ENCODE results near the gene ZNF79. TPM values are rescaled to one million over a fixed set of nuclear protein-coding genes. Genes with fewer than 3 reads are reported as not detected.

Gene ZNF79
- total and polyA plus RNA-seq, 2 experiments from 2014 or later: 2.2 to 6.3 TPM

DNA sequence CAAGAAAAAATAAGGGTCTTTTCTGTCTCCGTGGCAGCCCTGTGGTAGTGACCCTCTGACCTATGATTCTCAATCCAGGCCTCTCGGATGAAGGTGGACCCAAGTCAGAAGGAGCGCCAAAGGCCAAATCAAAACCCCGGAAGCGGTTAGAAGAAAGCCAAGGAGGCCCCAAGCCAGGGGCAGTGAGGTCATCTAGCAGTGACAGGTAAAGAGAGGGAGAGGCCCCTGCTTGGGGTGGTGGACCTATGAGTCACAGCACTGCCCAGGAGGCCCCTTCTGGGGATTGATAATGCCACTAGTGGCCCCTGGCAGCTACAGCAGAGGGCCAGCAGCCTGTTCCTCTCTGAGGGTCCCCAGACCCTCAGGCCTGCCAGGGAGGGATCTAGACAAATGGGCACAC is 33.6 kb upstream of the ZNF79 start:
- Mint-ChIP-seq H3K9me3 (no peaks in the 10 kb centered on the region; the same call in 2 of the 3 replicates), H3K27me3 (ENCODE audit: insufficient read depth, low read depth, poor library complexity) (peaks cover 3% of the 10 kb centered on the region), H3K4me3 (no peak overlapping the region), H3K27ac (no peak overlapping the region), H3K36me3 (ENCODE audit: low read depth) (no peaks in the 10 kb centered on the region), H3K4me1 (peaks cover 17% of the 10 kb centered on the region)
- no peaks in the 10 kb centered on the region for H3K9me2 ChIP-seq (ENCODE audit: insufficient read depth)
- H3K4me3 ChIP-seq: no peak overlapping the region
- ATAC-seq: no peak
- H4K20me1 ChIP-seq (replicated peaks; ENCODE audit: insufficient read depth): no peaks in the 10 kb centered on the region
- no peaks in the 10 kb centered on the region; the same call in 1 of the 2 replicates for H3K4me1 ChIP-seq (ENCODE audit: insufficient read depth)
- no peak overlapping the region for H3K4me2 ChIP-seq
- no peak for DNase-seq (ENCODE audit: low spot score)
- H3K36me3 ChIP-seq (ENCODE audit: insufficient read depth): no peaks in the 10 kb centered on the region
- TF ChIP-seq STAT1 (IDR thresholded peaks at IDR 0.05; ENCODE audit: unreplicated experiment): no peak
- no peak for TF ChIP-seq ZNF114 (CRISPR knock-in tag; IDR thresholded peaks at IDR 0.05)
- TF ChIP-seq, protein P1, sequence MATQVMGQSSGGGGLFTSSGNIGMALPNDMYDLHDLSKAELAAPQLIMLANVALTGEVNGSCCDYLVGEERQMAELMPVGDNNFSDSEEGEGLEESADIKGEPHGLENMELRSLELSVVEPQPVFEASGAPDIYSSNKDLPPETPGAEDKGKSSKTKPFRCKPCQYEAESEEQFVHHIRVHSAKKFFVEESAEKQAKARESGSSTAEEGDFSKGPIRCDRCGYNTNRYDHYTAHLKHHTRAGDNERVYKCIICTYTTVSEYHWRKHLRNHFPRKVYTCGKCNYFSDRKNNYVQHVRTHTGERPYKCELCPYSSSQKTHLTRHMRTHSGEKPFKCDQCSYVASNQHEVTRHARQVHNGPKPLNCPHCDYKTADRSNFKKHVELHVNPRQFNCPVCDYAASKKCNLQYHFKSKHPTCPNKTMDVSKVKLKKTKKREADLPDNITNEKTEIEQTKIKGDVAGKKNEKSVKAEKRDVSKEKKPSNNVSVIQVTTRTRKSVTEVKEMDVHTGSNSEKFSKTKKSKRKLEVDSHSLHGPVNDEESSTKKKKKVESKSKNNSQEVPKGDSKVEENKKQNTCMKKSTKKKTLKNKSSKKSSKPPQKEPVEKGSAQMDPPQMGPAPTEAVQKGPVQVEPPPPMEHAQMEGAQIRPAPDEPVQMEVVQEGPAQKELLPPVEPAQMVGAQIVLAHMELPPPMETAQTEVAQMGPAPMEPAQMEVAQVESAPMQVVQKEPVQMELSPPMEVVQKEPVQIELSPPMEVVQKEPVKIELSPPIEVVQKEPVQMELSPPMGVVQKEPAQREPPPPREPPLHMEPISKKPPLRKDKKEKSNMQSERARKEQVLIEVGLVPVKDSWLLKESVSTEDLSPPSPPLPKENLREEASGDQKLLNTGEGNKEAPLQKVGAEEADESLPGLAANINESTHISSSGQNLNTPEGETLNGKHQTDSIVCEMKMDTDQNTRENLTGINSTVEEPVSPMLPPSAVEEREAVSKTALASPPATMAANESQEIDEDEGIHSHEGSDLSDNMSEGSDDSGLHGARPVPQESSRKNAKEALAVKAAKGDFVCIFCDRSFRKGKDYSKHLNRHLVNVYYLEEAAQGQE (IDR thresholded peaks at IDR 0.05; ENCODE audit: unreplicated experiment): no peak
- TF ChIP-seq ZNF331 (CRISPR knock-in tag; IDR thresholded peaks at IDR 0.05; ENCODE audit: low read depth): no peak
- TF ChIP-seq EZH2phosphoT487 (IDR thresholded peaks at IDR 0.05; ENCODE audit: unreplicated experiment): no peak
- no peak for TF ChIP-seq NANOG (IDR thresholded peaks at IDR 0.05; ENCODE audit: borderline replicate concordance)
- TF ChIP-seq EZH2 (IDR thresholded peaks at IDR 0.05; ENCODE audit: low read depth, unreplicated experiment): no peak
- no peak for TF ChIP-seq JUNB (IDR thresholded peaks at IDR 0.05; ENCODE audit: unreplicated experiment)
- TF ChIP-seq, protein P2, sequence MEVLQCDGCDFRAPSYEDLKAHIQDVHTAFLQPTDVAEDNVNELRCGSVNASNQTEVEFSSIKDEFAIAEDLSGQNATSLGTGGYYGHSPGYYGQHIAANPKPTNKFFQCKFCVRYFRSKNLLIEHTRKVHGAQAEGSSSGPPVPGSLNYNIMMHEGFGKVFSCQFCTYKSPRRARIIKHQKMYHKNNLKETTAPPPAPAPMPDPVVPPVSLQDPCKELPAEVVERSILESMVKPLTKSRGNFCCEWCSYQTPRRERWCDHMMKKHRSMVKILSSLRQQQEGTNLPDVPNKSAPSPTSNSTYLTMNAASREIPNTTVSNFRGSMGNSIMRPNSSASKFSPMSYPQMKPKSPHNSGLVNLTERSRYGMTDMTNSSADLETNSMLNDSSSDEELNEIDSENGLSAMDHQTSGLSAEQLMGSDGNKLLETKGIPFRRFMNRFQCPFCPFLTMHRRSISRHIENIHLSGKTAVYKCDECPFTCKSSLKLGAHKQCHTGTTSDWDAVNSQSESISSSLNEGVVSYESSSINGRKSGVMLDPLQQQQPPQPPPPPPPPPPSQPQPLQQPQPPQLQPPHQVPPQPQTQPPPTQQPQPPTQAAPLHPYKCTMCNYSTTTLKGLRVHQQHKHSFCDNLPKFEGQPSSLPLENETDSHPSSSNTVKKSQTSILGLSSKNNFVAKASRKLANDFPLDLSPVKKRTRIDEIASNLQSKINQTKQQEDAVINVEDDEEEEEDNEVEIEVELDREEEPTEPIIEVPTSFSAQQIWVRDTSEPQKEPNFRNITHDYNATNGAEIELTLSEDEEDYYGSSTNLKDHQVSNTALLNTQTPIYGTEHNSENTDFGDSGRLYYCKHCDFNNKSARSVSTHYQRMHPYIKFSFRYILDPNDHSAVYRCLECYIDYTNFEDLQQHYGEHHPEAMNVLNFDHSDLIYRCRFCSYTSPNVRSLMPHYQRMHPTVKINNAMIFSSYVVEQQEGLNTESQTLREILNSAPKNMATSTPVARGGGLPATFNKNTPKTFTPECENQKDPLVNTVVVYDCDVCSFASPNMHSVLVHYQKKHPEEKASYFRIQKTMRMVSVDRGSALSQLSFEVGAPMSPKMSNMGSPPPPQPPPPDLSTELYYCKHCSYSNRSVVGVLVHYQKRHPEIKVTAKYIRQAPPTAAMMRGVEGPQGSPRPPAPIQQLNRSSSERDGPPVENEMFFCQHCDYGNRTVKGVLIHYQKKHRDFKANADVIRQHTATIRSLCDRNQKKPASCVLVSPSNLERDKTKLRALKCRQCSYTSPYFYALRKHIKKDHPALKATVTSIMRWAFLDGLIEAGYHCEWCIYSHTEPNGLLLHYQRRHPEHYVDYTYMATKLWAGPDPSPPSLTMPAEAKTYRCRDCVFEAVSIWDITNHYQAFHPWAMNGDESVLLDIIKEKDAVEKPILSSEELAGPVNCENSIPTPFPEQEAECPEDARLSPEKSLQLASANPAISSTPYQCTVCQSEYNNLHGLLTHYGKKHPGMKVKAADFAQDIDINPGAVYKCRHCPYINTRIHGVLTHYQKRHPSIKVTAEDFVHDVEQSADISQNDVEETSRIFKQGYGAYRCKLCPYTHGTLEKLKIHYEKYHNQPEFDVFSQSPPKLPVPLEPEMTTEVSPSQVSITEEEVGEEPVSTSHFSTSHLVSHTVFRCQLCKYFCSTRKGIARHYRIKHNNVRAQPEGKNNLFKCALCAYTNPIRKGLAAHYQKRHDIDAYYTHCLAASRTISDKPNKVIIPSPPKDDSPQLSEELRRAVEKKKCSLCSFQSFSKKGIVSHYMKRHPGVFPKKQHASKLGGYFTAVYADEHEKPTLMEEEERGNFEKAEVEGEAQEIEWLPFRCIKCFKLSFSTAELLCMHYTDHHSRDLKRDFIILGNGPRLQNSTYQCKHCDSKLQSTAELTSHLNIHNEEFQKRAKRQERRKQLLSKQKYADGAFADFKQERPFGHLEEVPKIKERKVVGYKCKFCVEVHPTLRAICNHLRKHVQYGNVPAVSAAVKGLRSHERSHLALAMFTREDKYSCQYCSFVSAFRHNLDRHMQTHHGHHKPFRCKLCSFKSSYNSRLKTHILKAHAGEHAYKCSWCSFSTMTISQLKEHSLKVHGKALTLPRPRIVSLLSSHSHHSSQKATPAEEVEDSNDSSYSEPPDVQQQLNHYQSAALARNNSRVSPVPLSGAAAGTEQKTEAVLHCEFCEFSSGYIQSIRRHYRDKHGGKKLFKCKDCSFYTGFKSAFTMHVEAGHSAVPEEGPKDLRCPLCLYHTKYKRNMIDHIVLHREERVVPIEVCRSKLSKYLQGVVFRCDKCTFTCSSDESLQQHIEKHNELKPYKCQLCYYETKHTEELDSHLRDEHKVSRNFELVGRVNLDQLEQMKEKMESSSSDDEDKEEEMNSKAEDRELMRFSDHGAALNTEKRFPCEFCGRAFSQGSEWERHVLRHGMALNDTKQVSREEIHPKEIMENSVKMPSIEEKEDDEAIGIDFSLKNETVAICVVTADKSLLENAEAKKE (CRISPR knock-in tag; IDR thresholded peaks at IDR 0.05): no peak
- no peak for TF ChIP-seq CREB1 (CRISPR knock-in tag; IDR thresholded peaks at IDR 0.05; ENCODE audit: low read depth)
- no peak for TF ChIP-seq POLR2AphosphoS5 (IDR thresholded peaks at IDR 0.05; ENCODE audit: low read depth)
- TF ChIP-seq, protein P3, sequence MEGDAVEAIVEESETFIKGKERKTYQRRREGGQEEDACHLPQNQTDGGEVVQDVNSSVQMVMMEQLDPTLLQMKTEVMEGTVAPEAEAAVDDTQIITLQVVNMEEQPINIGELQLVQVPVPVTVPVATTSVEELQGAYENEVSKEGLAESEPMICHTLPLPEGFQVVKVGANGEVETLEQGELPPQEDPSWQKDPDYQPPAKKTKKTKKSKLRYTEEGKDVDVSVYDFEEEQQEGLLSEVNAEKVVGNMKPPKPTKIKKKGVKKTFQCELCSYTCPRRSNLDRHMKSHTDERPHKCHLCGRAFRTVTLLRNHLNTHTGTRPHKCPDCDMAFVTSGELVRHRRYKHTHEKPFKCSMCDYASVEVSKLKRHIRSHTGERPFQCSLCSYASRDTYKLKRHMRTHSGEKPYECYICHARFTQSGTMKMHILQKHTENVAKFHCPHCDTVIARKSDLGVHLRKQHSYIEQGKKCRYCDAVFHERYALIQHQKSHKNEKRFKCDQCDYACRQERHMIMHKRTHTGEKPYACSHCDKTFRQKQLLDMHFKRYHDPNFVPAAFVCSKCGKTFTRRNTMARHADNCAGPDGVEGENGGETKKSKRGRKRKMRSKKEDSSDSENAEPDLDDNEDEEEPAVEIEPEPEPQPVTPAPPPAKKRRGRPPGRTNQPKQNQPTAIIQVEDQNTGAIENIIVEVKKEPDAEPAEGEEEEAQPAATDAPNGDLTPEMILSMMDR (conservative IDR thresholded peaks at IDR 0.05; ENCODE audit: low read depth in 2 of 2): no peak
- TF ChIP-seq, protein P4, sequence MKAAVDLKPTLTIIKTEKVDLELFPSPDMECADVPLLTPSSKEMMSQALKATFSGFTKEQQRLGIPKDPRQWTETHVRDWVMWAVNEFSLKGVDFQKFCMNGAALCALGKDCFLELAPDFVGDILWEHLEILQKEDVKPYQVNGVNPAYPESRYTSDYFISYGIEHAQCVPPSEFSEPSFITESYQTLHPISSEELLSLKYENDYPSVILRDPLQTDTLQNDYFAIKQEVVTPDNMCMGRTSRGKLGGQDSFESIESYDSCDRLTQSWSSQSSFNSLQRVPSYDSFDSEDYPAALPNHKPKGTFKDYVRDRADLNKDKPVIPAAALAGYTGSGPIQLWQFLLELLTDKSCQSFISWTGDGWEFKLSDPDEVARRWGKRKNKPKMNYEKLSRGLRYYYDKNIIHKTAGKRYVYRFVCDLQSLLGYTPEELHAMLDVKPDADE (IDR thresholded peaks at IDR 0.05): no peak
- no peaks in the 10 kb centered on the region for H3K79me2 ChIP-seq (replicated peaks; ENCODE audit: insufficient read depth)
- no peaks in the 10 kb centered on the region for H3F3A ChIP-seq (replicated peaks; ENCODE audit: low read depth)
- H3K27ac ChIP-seq (ENCODE audit: low read depth): no peak overlapping the region
- 0 out of 2 replicates have a peak, but pooled peaks cover 7% of the 10 kb centered on the region for H3K27me3 ChIP-seq (ENCODE audit: insufficient read depth)
- H2AFZ ChIP-seq: no peak overlapping the region

Data from GM23338 (cell line).